ENCODE results near the gene EFNB3. TPM values are rescaled to one million over a fixed set of nuclear protein-coding genes. Genes with fewer than 3 reads are reported as not detected.

Gene EFNB3
- total RNA-seq, 1 experiment from 2014 or later, result 5.1 TPM

GRCh38 chr17:7702776-7703175 is 2.2 kb upstream of the EFNB3 start:
- no peak for TF ChIP-seq CTCF (IDR thresholded peaks at IDR 0.05; ENCODE audit: insufficient read depth in 1 of 2, low read depth in 1 of 2, low read length in 1 of 2, severe bottlenecking in 1 of 2, unreplicated experiment in 1 of 2)
- no TSS peak for BruUV-seq (replicated peaks)

DNA sequence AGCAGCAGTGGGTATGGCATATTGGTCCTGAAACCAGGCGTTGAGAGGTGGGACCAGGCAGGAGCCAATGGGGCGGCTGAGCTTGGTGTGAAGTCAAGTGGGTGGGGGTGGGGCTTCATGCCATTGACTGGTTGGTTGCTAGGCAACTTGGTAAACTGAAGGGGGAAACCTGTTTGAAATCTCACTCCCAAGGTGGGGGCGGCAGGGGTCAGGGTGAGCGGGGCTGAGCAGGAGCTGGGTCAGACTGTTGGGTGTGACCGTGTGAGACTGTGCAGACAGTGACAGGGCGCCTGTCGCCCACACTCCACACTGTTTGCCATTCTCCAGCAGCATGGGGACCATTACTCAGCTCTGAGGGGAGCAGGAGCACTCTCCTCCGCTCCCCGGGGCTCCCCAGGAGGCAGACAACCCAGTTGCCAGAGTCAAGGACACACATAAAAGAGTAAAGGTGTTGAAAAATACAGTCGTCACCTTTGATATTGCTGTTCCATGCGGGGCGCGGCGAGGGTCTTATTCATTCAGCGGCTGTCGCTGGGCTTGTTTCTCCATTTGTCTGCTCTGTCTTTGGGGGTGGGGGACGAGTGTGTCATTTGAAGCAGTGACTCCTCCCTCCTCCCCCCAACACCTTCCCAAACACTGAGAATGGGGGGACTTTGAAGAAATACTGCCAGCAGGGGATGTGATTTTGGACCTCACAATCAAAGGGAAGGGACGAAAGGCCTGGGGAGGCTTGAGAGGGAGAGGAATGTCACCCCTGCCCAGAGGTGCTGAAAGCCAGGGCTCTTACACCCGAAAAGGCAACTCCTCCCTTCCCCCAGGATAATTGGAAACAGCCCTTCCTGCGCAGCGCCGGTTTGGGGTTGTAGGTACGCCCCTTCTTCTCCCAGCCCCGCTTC is 1.2 kb upstream of the EFNB3 start:
- no TSS peak for BruUV-seq (replicated peaks)
- Histone ChIP-seq H3K36me3 (ENCODE audit: control insufficient read depth, insufficient read depth, low read length) (no peaks in the 10 kb centered on the region), H3K4me3 (ENCODE audit: low read depth, low read length) (no peak overlapping the region), H3K9me3 (no peaks in the 10 kb centered on the region), H3K4me1 (no peaks in the 10 kb centered on the region), H3K27me3 (replicated peaks; ENCODE audit: control insufficient read depth, insufficient read depth, low read length) (no peaks in the 10 kb centered on the region)
- Mint-ChIP-seq H3K36me3 (ENCODE audit: insufficient read depth, unreplicated experiment) (no peaks in the 10 kb centered on the region), H3K4me1 (ENCODE audit: low read depth, unreplicated experiment) (no peaks in the 10 kb centered on the region), H3K9me3 (ENCODE audit: unreplicated experiment) (no peaks in the 10 kb centered on the region), H3K4me3 (ENCODE audit: unreplicated experiment) (peak overlapping the region; percentile 73), H3K27ac (ENCODE audit: unreplicated experiment) (peak overlapping the region; percentile 84), H3K27me3 (ENCODE audit: insufficient read depth, unreplicated experiment) (no peaks in the 10 kb centered on the region)
- POLR2A ChIA-PET, result interaction anchor here (0.6 kb wide), 2 partner anchors 66 to 120 kb away, joined by 8 to 9 read pairs; partner anchors contain the start of gene MPDU1
- intact Hi-C loops (cut with micrococcal nuclease; ENCODE audit: unreplicated experiment), result no loop called here
- no peak for TF ChIP-seq CTCF (IDR thresholded peaks at IDR 0.05; ENCODE audit: insufficient read depth in 1 of 2, low read depth in 1 of 2, low read length in 1 of 2, severe bottlenecking in 1 of 2, unreplicated experiment in 1 of 2)
- peak; percentile 44 to 59 for DNase-seq
- CTCF ChIA-PET, result interaction anchor here (0.6 to 1.7 kb wide), 4 partner anchors 16 to 285 kb away, joined by 3 to 12 read pairs (median 7); partner anchors contain the start of genes TP53 and WRAP53

More at GRCh38 chr17:7702776-7703175, 2.2 kb upstream of the EFNB3 start:
- H3K9me3 ChIP-seq, result no peaks in the 10 kb centered on the region
- H3K36me3 ChIP-seq (ENCODE audit: control insufficient read depth, insufficient read depth, low read length), result no peaks in the 10 kb centered on the region
- H3K27ac Mint-ChIP-seq (ENCODE audit: unreplicated experiment), result no peak overlapping the region
- H3K4me1 Mint-ChIP-seq (ENCODE audit: low read depth, unreplicated experiment), result no peaks in the 10 kb centered on the region
- H3K36me3 Mint-ChIP-seq (ENCODE audit: insufficient read depth, unreplicated experiment), result no peaks in the 10 kb centered on the region
- intact Hi-C loops (cut with micrococcal nuclease; ENCODE audit: unreplicated experiment), result no loop called here
- H3K27me3 Mint-ChIP-seq (ENCODE audit: insufficient read depth, unreplicated experiment), result no peaks in the 10 kb centered on the region
- DNase-seq, result no peak
- H3K4me3 Mint-ChIP-seq (ENCODE audit: unreplicated experiment), result no peak overlapping the region
- H3K4me3 ChIP-seq (ENCODE audit: low read depth, low read length), result no peak overlapping the region
- CTCF ChIA-PET, result interaction anchor here (1.3 to 1.7 kb wide), 2 partner anchors 14 to 15 kb away, joined by 4 to 12 read pairs; partner anchors contain the start of genes TP53 and WRAP53
- no peaks in the 10 kb centered on the region for H3K27me3 ChIP-seq (replicated peaks; ENCODE audit: control insufficient read depth, insufficient read depth, low read length)
- POLR2A ChIA-PET, result interaction anchor here (0.6 kb wide), 2 partner anchors 67 to 119 kb away, joined by 8 to 9 read pairs; partner anchors contain the start of gene MPDU1
- no peaks in the 10 kb centered on the region for H3K4me1 ChIP-seq
- no peaks in the 10 kb centered on the region for H3K9me3 Mint-ChIP-seq (ENCODE audit: unreplicated experiment)
